HepG2 (cell line): ENCODE results near the gene ATP6V0A1. TPM values are rescaled to one million over a fixed set of nuclear protein-coding genes. Genes with fewer than 3 reads are reported as not detected.

ENCODE experiments used
- ATAC-seq: fragments of 200-7000 bp; cut with Tn5 transposase; 3 replicates; pipeline ENCODE4 v1.9.1; 2020; ENCODE audit warnings: mild to moderate bottlenecking, moderate library complexity
- BruUV-seq: library from RNA; stranded (reverse); fragments of 400-500 nt; replicated peaks from 2 replicates; lab custom pipeline; 2021; lab: Mats Ljungman, UMichigan
- CTCF ChIA-PET: fragments of 300-600 bp; formaldehyde crosslinking; extraction: SDS; loops from one replicate; lab custom pipeline; 2021; ENCODE audit warnings: low total read pairs, inconsistent platforms, low intra/inter-chr PET ratio; lab: Yijun Ruan, JAX
- POLR2A ChIA-PET: fragments of 350-600 bp; sonication (Branson Sonifier 250); formaldehyde crosslinking; loops from one replicate; lab custom pipeline; 2020; ENCODE audit warnings: antibody characterized with exemption, inconsistent platforms; lab: Yijun Ruan, JAX
- DNase-seq: peaks from one replicate; pipeline ENCODE4 v3.0.0-alpha.2; 2015; ENCODE audit warnings: low spot score
- FAIRE-seq: peaks from 3 replicates; lab custom pipeline; 2011; peaks lifted over from hg19 to GRCh38; lab: Jason Lieb, UNC
- H2AFZ ChIP-seq: one replicate; pipeline ENCODE4 v1.6.1; 2011; ENCODE audit warnings: low read length, inconsistent platforms
- H3K27ac ChIP-seq: fragments of 300-600 bp; 3 replicates; pipeline ENCODE4 v1.8.0; 2011; ENCODE audit warnings: mixed run types, mild to moderate bottlenecking, mixed read lengths, low read length, inconsistent platforms; ENCODE audit not compliant: insufficient read depth; ENCODE audit errors: extremely low read length
- H3K27me3 ChIP-seq, 2 experiments: fragments of 200-600 bp in 1 of 2; 2 replicates in 1 of 2; 3 replicates in 1 of 2; pipeline versions ENCODE4 v1.6.0 to v1.8.0; 2011; ENCODE audit warnings: low read length in 2 of 2, mild to moderate bottlenecking in 2 of 2, moderate library complexity in 2 of 2, inconsistent platforms in 1 of 2; ENCODE audit not compliant: insufficient read depth in 2 of 2, control insufficient read depth in 1 of 2
- H3K36me3 ChIP-seq, 2 experiments: fragments of 200-600 bp in 1 of 2; replicated peaks in 1 of 2; 2 replicates in 1 of 2; 3 replicates in 1 of 2; pipeline versions ENCODE4 v1.5.1 to v1.8.0; 2011; ENCODE audit warnings: low read length in 2 of 2, inconsistent platforms in 1 of 2; ENCODE audit not compliant: insufficient read depth in 2 of 2, control insufficient read depth in 1 of 2
- H3K4me1 ChIP-seq: 2 replicates; pipeline ENCODE4 v1.5.1; 2012; ENCODE audit warnings: low read length, inconsistent platforms; ENCODE audit not compliant: insufficient read depth
- H3K4me2 ChIP-seq: 2 replicates; pipeline ENCODE4 v1.6.0; 2011; ENCODE audit warnings: low read depth, low read length, inconsistent platforms
- H3K4me3 ChIP-seq, 3 experiments: fragments of 200-600 bp in 1 of 3; sonication (generic), shearing (Covaris generic) in 1 of 3; replicated peaks in 1 of 3; 2 replicates each; pipeline ENCODE4 v1.5.1; 2011 to 2016; ENCODE audit warnings: low read length in 3 of 3, inconsistent platforms in 2 of 3, low read depth in 2 of 3, mild to moderate bottlenecking in 2 of 3, control low read depth in 1 of 3, mixed read lengths in 1 of 3; ENCODE audit not compliant: insufficient read depth in 1 of 3
- H3K79me2 ChIP-seq: one replicate; pipeline ENCODE4 v1.6.1; 2011; ENCODE audit warnings: low read length, inconsistent platforms; ENCODE audit not compliant: insufficient read depth
- H3K9ac ChIP-seq: 2 replicates; pipeline ENCODE4 v1.6.0; 2011; ENCODE audit warnings: mild to moderate bottlenecking, low read depth, low read length, inconsistent platforms; ENCODE audit not compliant: insufficient read depth
- H3K9me3 ChIP-seq: 2 replicates; pipeline ENCODE4 v1.5.1; 2012; ENCODE audit warnings: mild to moderate bottlenecking, low read length
- H4K20me1 ChIP-seq: 2 replicates; pipeline ENCODE4 v1.6.0; 2011; ENCODE audit warnings: inconsistent platforms, mild to moderate bottlenecking, low read length, moderate library complexity; ENCODE audit not compliant: insufficient read depth
- EP300 ChIP-seq, 3 experiments: sonication (generic) in 1 of 3; formaldehyde crosslinking in 1 of 3; IDR thresholded peaks; 2 replicates each; pipeline versions ENCODE4 v1.5.1 to v1.6.1; 2011 to 2020; ENCODE audit warnings: low read depth in 2 of 3, low read length in 2 of 3, borderline replicate concordance in 1 of 3, improper control_type of control experiment in 1 of 3, mild to moderate bottlenecking in 1 of 3, missing genetic modification reagents in 1 of 3, moderate library complexity in 1 of 3
- LCORL ChIP-seq, 2 experiments: fragments of 450-650 bp in 1 of 2; sonication (generic) in 1 of 2; formaldehyde crosslinking in 1 of 2; IDR thresholded peaks; 2 replicates each; pipeline versions ENCODE4 v1.5.0 to v1.6.1; 2017 to 2020; ENCODE audit warnings: antibody characterized with exemption in 1 of 2, missing genetic modification reagents in 1 of 2
- MEIS1 ChIP-seq: sonication (generic); formaldehyde crosslinking; IDR thresholded peaks from 2 replicates; pipeline ENCODE4 v1.9.0; 2021; ENCODE audit warnings: mild to moderate bottlenecking, missing genetic modification reagents, moderate library complexity, borderline replicate concordance
- MXI1 ChIP-seq: IDR thresholded peaks from 3 replicates; pipeline ENCODE4 v1.6.1; 2012; ENCODE audit warnings: low read depth, low read length, inconsistent platforms, borderline replicate concordance
- NCOA1 ChIP-seq: sonication (generic); formaldehyde crosslinking; IDR thresholded peaks from 2 replicates; pipeline ENCODE4 v1.9.0; 2021; ENCODE audit warnings: missing genetic modification reagents
- NR2F6 ChIP-seq, 2 experiments: IDR thresholded peaks; 2 replicates each; pipeline ENCODE4 v1.6.1; 2016; ENCODE audit warnings: antibody characterized with exemption in 1 of 2, mild to moderate bottlenecking in 1 of 2
- RXRA ChIP-seq: sonication (generic); formaldehyde crosslinking; IDR thresholded peaks from 2 replicates; pipeline ENCODE4 v1.5.1; 2020; ENCODE audit warnings: missing genetic modification reagents
- SNAPC4 ChIP-seq: sonication (generic); formaldehyde crosslinking; IDR thresholded peaks from 2 replicates; pipeline ENCODE4 v1.4.0; 2020; ENCODE audit warnings: mild to moderate bottlenecking, missing genetic modification reagents
- ZBTB7A ChIP-seq: sonication (generic); formaldehyde crosslinking; IDR thresholded peaks from 2 replicates; pipeline ENCODE4 v1.8.0; 2022; ENCODE audit warnings: mild to moderate bottlenecking, missing genetic modification reagents
- ZNF746 ChIP-seq: sonication (generic); formaldehyde crosslinking; IDR thresholded peaks from 2 replicates; pipeline ENCODE4 v1.8.0; 2022; ENCODE audit warnings: mild to moderate bottlenecking, missing genetic modification reagents
- WGBS: methylation state at CpG from one replicate; pipeline ENCODE4 v1.1.6; 2017; ENCODE audit warnings: low lambda C conversion rate; 5-methylcytosine and 5-hydroxymethylcytosine counted together
- in situ Hi-C: cut with HindIII; loops from 2 replicates; pipeline ENCODE4 v1.10.0; 2017; ENCODE audit warnings: low pct_unique_long_range_greater_than_20kb; ENCODE audit not compliant: extremely low pct_ligation_motif_present
- intact Hi-C: fragments of 100-400 bp; cut with micrococcal nuclease; formaldehyde crosslinking; loops from one replicate; pipeline ENCODE4 v1.10.0; 2022; ENCODE audit not compliant: unreplicated experiment
- polyA plus RNA-seq, 8 experiments: library from polyadenylated mRNA; depleted of rRNA in 3 of 8; stranded (reverse) in 7 of 8; unstranded in 1 of 8; fragments of >200 nt; fragmentation: Illumina TruSeq in 4 of 8; extraction: Trizol in 4 of 8; gene quantifications; 2 replicates each; pipeline versions ENCODE4 v1.2.1 to v1.2.3, GENCODE V29; 2011 to 2016; ENCODE audit warnings: low read depth in 4 of 8, missing spikeins in 1 of 8, mixed read lengths in 1 of 8; ENCODE audit not compliant: insufficient read depth in 1 of 8
- total RNA-seq, 5 experiments: library from RNA; depleted of rRNA; stranded (reverse); fragments of >200 nt; fragmentation: Illumina TruSeq; extraction: Trizol; gene quantifications; 2 replicates each; pipeline ENCODE4 v1.2.3, GENCODE V29; 2016; ENCODE audit warnings: low read depth in 1 of 5
- TF ChIP-seq, protein P1 (sequence below): sonication (generic); formaldehyde crosslinking; IDR thresholded peaks from 2 replicates; pipeline ENCODE4 v1.5.0; 2020; ENCODE audit warnings: mild to moderate bottlenecking, missing genetic modification reagents, borderline replicate concordance

ATP6V0A1 gene
- total and polyA plus RNA-seq, 2 of the 13 experiments (the other 11 are each of a cell fraction or from before 2014, with no cell fraction given), result 27.9 to 54.1 TPM

DNA sequence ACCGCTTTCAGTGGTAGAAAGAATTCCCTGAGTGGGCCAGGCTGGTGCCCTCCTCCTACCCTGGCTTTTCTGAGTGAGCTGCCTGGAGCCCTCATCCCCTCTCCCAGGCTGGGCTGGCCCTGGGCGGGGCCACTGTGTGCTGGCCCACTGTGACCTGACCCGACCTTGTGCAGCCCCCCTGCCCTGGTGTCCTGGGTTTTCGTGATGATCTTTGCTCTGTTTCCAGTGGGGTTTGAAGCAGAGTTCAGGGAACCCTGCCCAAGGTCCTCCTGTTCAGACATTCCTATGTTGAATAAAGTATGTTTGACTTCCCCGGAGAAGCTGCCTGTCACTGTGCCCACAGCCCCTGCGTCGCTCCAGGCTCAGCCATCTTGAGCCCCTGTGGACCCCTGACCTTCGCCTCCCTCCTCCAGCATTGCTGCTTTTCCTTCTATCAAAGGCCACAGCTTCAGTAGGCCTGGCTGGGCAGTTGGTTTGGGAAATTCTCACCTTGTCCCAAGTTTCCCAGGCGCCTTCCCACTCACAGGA, 63.6 kb downstream of the ATP6V0A1 start:
- Histone ChIP-seq H3K27ac (peak overlapping the region; percentile 71), H3K9me3 (no peaks in the 10 kb centered on the region), H3K4me1 (peaks cover 94% of the 10 kb centered on the region), H3K27me3 (no peaks in the 10 kb centered on the region), H2AFZ (no peak overlapping the region), H3K4me3 (no peak overlapping the region; a peak in 1 of 6 replicates), H4K20me1 (no peaks in the 10 kb centered on the region), H3K9ac (peak overlapping the region; percentile 33), H3K36me3 (peaks cover 4 to 7% of the 10 kb centered on the region in 2 experiments; a peak in 4 of 5 replicates), H3K4me2 (peak overlapping the region; percentile 47), H3K79me2 (no peaks in the 10 kb centered on the region)
- 47% methylated on average over 9 of the region's 9 CpGs for WGBS
- POLR2A ChIA-PET, result interaction anchor here (0.5 to 1.8 kb wide), 9 partner anchors 8 to 688 kb away, joined by 3 to 15 read pairs (median 4); partner anchors contain the start of genes CAVIN1, NAGLU and STAT3
- in situ Hi-C loops (loop anchor here (5.0 kb wide), 1 partner anchor 200 kb away; no protein-coding TSS in a partner anchor), intact Hi-C loops (no loop called here)
- CTCF ChIA-PET, result no interaction called here
- FAIRE-seq, result no peak
- peak; percentile 38 for ATAC-seq
- peak; percentile 57 for DNase-seq
- BruUV-seq, result no TSS peak
- no peak for TF ChIP-seq ZNF746 (CRISPR knock-in tag)
- 0 out of 2 replicates have a peak, but pooled peaks have one; percentile 27 for TF ChIP-seq SNAPC4 (CRISPR knock-in tag)
- TF ChIP-seq RXRA (CRISPR knock-in tag), result peak; percentile 90
- peak; percentile 95 for TF ChIP-seq ZBTB7A
- peak in 1 of 2 experiments; percentile 49; a peak in 2 of 4 replicates for TF ChIP-seq EP300 (IDR thresholded peaks at IDR 0.05; ENCODE audit: low read depth in 2 of 2, low read length in 2 of 2)
- no peak for TF ChIP-seq EP300 (CRISPR knock-in tag; IDR thresholded peaks at IDR 0.05; ENCODE audit: borderline replicate concordance)
- TF ChIP-seq MXI1, result 0 out of 3 replicates have a peak, but pooled peaks have one; percentile 11
- TF ChIP-seq, protein P1, sequence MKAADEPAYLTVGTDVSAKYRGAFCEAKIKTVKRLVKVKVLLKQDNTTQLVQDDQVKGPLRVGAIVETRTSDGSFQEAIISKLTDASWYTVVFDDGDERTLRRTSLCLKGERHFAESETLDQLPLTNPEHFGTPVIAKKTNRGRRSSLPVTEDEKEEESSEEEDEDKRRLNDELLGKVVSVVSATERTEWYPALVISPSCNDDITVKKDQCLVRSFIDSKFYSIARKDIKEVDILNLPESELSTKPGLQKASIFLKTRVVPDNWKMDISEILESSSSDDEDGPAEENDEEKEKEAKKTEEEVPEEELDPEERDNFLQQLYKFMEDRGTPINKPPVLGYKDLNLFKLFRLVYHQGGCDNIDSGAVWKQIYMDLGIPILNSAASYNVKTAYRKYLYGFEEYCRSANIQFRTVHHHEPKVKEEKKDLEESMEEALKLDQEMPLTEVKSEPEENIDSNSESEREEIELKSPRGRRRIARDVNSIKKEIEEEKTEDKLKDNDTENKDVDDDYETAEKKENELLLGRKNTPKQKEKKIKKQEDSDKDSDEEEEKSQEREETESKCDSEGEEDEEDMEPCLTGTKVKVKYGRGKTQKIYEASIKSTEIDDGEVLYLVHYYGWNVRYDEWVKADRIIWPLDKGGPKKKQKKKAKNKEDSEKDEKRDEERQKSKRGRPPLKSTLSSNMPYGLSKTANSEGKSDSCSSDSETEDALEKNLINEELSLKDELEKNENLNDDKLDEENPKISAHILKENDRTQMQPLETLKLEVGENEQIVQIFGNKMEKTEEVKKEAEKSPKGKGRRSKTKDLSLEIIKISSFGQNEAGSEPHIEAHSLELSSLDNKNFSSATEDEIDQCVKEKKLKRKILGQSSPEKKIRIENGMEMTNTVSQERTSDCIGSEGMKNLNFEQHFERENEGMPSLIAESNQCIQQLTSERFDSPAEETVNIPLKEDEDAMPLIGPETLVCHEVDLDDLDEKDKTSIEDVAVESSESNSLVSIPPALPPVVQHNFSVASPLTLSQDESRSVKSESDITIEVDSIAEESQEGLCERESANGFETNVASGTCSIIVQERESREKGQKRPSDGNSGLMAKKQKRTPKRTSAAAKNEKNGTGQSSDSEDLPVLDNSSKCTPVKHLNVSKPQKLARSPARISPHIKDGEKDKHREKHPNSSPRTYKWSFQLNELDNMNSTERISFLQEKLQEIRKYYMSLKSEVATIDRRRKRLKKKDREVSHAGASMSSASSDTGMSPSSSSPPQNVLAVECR (CRISPR knock-in tag), result peak; percentile 62; the same call in 1 of the 2 replicates
- 0 out of 2 replicates have a peak, but pooled peaks have one; percentile 28 for TF ChIP-seq NCOA1
- peak; percentile 87 for TF ChIP-seq NR2F6 (IDR thresholded peaks at IDR 0.05)
- TF ChIP-seq NR2F6 (CRISPR knock-in tag; IDR thresholded peaks at IDR 0.05), result peak; percentile 90
- TF ChIP-seq MEIS1 (CRISPR knock-in tag), result 0 out of 2 replicates have a peak, but pooled peaks have one; percentile 47
- no peak for TF ChIP-seq LCORL (IDR thresholded peaks at IDR 0.05)
- peak; percentile 97 for TF ChIP-seq LCORL (CRISPR knock-in tag; IDR thresholded peaks at IDR 0.05)
